Fibroblast of pulmonary artery (primary cell): ENCODE results near the gene FBXO47.

Experiments used
- DNase-seq: peaks from one replicate; pipeline ENCODE4 v3.0.0-alpha.2; 2010; ENCODE audit warnings: low read depth
- H3K4me3 ChIP-seq: replicated peaks from 2 replicates; pipeline ENCODE4 v1.5.1; 2011; ENCODE audit warnings: low read depth, mild to moderate bottlenecking, control low read depth, low read length, moderate library complexity
- TF ChIP-seq, protein P1 (sequence below): IDR thresholded peaks from 2 replicates; pipeline ENCODE4 v1.5.1; 2011; ENCODE audit warnings: mild to moderate bottlenecking, control low read depth, low read length, inconsistent platforms; ENCODE audit errors: missing control alignments

The FBXO47 gene

DNA sequence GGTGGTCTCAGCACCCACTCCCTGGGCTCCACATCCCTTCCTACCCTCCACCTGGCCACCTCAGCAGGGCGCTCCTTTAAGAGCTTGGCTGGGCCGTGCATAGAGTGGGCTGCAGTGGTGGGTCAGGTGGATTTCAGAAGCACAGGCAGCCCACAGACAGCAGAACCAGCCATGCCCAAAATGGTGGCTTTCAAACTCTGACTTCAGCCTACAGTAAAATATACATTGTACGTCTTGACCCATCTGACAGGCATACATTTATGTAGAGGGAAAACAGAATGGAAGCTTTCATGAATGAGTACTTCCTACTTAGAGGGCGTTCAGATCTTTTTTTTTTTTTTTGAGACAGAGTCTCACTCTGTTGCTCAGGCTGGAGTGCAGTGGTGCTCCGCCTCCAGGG lies 67.8 kb downstream of the FBXO47 start:
- TF ChIP-seq, protein P1, sequence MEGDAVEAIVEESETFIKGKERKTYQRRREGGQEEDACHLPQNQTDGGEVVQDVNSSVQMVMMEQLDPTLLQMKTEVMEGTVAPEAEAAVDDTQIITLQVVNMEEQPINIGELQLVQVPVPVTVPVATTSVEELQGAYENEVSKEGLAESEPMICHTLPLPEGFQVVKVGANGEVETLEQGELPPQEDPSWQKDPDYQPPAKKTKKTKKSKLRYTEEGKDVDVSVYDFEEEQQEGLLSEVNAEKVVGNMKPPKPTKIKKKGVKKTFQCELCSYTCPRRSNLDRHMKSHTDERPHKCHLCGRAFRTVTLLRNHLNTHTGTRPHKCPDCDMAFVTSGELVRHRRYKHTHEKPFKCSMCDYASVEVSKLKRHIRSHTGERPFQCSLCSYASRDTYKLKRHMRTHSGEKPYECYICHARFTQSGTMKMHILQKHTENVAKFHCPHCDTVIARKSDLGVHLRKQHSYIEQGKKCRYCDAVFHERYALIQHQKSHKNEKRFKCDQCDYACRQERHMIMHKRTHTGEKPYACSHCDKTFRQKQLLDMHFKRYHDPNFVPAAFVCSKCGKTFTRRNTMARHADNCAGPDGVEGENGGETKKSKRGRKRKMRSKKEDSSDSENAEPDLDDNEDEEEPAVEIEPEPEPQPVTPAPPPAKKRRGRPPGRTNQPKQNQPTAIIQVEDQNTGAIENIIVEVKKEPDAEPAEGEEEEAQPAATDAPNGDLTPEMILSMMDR = no peak
- no peak overlapping the region for H3K4me3 ChIP-seq
- DNase-seq = no peak

DNA sequence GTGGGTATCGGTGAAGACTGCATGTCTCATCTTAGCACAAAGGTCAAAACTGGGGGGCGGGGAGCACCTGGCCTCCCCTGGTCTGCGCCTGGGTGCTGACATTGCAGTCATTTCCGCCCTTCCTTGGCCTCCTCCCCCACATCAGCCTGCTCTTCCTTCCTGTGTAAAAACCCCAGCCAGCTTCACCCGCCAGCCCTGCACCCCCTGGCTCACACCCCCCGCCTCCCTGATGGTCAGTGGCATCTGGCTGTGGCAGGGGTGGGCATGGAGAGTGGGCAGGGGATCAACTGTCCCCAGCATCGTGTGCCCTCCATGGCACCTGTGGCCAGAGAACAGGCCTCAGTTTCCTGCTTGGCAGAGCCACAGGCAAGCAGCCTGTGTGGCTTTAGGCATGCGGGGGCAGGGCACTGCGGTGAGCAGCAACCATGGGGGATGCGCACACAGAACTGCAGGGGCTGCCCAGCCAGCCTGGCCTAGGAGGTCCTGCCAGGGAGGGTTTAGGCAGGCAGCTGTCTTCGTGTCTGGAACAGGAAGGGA lies 68.3 kb downstream of the FBXO47 start:
- H3K4me3 ChIP-seq = no peak overlapping the region
- TF ChIP-seq, protein P1 = no peak
- DNase-seq = peak; percentile 31

DNA sequence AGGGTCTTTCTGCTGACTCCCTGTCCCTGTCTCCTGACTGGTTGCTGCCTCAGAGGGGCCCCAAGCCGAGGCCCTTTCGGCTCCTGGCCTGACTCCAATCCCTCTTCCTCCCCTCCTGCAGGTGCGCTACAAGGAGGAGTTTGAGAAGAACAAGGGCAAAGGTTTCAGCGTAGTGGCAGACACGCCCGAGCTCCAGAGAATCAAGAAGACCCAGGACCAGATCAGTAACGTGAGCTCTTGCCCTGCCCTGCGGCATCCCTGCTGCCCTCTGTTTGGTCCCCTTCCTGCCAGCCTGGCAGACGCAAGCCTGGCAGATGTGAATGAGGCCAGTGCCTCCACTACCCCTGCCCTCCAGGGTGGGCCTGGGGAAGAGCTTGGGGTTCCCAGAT lies 68.9 kb downstream of the FBXO47 start:
- TF ChIP-seq, protein P1 = no peak
- DNase-seq = no peak
- no peak overlapping the region for H3K4me3 ChIP-seq

GRCh38 chr17:38897671-38898290 lies 69.4 kb downstream of the FBXO47 start:
- TF ChIP-seq, protein P1 = no peak
- no peak for DNase-seq
- no peak overlapping the region for H3K4me3 ChIP-seq

- DNase-seq = peak; percentile 25
- TF ChIP-seq, protein P1 = no peak
- H3K4me3 ChIP-seq = no peak overlapping the region
Measured at GRCh38 chr17:38897176-38897575, 70.0 kb downstream of the FBXO47 start.

GRCh38 chr17:38896346-38896954 lies 70.8 kb downstream of the FBXO47 start:
- DNase-seq = no peak
- TF ChIP-seq, protein P1 = no peak
- no peak overlapping the region for H3K4me3 ChIP-seq
